Measurements from ENCODE around the gene MCF2L2. TPM values are rescaled to one million over a fixed set of nuclear protein-coding genes. Genes with fewer than 3 reads are reported as not detected.

The MCF2L2 gene
- total and polyA plus RNA-seq, 10 donors = 0.46 to 37.7 (median 17.6) TPM

- H3K4me3 ChIP-seq = no peak overlapping the region
- peaks cover 0 to 7% (median 0%) of the 10 kb centered on the region in 6 donors for H3K36me3 ChIP-seq
- TF ChIP-seq, protein P1, sequence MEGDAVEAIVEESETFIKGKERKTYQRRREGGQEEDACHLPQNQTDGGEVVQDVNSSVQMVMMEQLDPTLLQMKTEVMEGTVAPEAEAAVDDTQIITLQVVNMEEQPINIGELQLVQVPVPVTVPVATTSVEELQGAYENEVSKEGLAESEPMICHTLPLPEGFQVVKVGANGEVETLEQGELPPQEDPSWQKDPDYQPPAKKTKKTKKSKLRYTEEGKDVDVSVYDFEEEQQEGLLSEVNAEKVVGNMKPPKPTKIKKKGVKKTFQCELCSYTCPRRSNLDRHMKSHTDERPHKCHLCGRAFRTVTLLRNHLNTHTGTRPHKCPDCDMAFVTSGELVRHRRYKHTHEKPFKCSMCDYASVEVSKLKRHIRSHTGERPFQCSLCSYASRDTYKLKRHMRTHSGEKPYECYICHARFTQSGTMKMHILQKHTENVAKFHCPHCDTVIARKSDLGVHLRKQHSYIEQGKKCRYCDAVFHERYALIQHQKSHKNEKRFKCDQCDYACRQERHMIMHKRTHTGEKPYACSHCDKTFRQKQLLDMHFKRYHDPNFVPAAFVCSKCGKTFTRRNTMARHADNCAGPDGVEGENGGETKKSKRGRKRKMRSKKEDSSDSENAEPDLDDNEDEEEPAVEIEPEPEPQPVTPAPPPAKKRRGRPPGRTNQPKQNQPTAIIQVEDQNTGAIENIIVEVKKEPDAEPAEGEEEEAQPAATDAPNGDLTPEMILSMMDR (IDR thresholded peaks at IDR 0.05 in 8 of 11, conservative IDR thresholded peaks at IDR 0.05 in 3 of 11) = no peak
- TF ChIP-seq POLR2A (IDR thresholded peaks at IDR 0.05) (no peak), POLR2AphosphoS5 (IDR thresholded peaks at IDR 0.05) (no peak)
- H3K27me3 ChIP-seq (replicated peaks in 1 of 7) = no peaks in the 10 kb centered on the region
- no peaks in the 10 kb centered on the region for H3K9me3 ChIP-seq
- peaks cover 0 to 7% (median 0%) of the 10 kb centered on the region in 6 donors for H3K4me1 ChIP-seq
- DNase-seq = no peak
- no peak overlapping the region for H3K27ac ChIP-seq
- WGBS, 5 donors = 58 to 89% (median 83%) methylated on average over 3 of the region's 3 CpGs
- intact Hi-C loops (cut with DNase I; ENCODE audit: low total_unique reads) = no loop called here
Observed at GRCh38 chr3:183391460-183391859, 37.0 kb downstream of the MCF2L2 start.

DNA sequence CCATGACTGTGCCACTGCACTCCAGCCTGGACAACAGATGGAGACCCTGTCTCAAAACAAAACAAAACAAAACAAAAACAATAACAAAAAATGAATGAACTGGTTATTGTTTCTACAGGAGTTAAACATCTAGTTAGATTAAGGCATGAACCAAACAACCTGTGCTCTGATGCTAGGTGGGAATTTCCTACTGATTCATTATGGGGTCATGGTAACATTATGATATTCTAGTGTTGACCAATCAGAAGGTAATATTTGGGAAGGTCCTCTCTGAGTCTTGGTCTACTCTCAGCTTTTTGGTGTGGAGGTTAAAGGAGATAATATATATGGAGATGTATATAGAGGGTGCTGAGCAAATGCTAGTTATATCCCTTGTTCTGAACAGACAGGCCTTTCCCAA lies 37.6 kb downstream of the MCF2L2 start:
- no peak for DNase-seq
- Histone ChIP-seq H3K9me3 (no peaks in the 10 kb centered on the region), H3K27me3 (replicated peaks in 1 of 7) (no peaks in the 10 kb centered on the region), H3K36me3 (peaks cover 0 to 7% (median 0%) of the 10 kb centered on the region in 6 donors), H3K4me1 (peaks cover 0 to 7% (median 0%) of the 10 kb centered on the region in 6 donors), H3K27ac (no peak overlapping the region), H3K4me3 (no peak overlapping the region)
- TF ChIP-seq POLR2AphosphoS5 (IDR thresholded peaks at IDR 0.05) (no peak), POLR2A (IDR thresholded peaks at IDR 0.05) (no peak)
- TF ChIP-seq, protein P1 (IDR thresholded peaks at IDR 0.05 in 8 of 11, conservative IDR thresholded peaks at IDR 0.05 in 3 of 11) = no peak
- intact Hi-C loops (cut with DNase I; ENCODE audit: low total_unique reads) = no loop called here

GRCh38 chr3:183388213-183388895 lies 40.1 kb downstream of the MCF2L2 start:
- DNase-seq = no peak
- Histone ChIP-seq H3K4me1 (peaks cover 0 to 7% (median 0%) of the 10 kb centered on the region in 6 donors), H3K9me3 (no peaks in the 10 kb centered on the region), H3K36me3 (peaks cover 0 to 7% (median 0%) of the 10 kb centered on the region in 6 donors), H3K27me3 (replicated peaks in 1 of 7) (no peaks in the 10 kb centered on the region), H3K4me3 (no peak overlapping the region), H3K27ac (no peak overlapping the region)
- intact Hi-C loops (cut with DNase I; ENCODE audit: low total_unique reads) = loop anchor here (10.0 kb wide), 1 partner anchor 674 kb away; no protein-coding TSS in a partner anchor
- no peak for TF ChIP-seq POLR2A (IDR thresholded peaks at IDR 0.05)
- TF ChIP-seq POLR2AphosphoS5 (IDR thresholded peaks at IDR 0.05) = no peak
- TF ChIP-seq, protein P1 (IDR thresholded peaks at IDR 0.05 in 8 of 11, conservative IDR thresholded peaks at IDR 0.05 in 3 of 11) = no peak
- WGBS, 5 donors = 87 to 98% (median 95%) methylated on average over 6 to 7 of the region's 7 CpGs

GRCh38 chr3:183387797-183388196 lies 40.6 kb downstream of the MCF2L2 start:
- intact Hi-C loops (cut with DNase I; ENCODE audit: low total_unique reads) = loop anchor here (10.0 kb wide), 1 partner anchor 673 kb away; no protein-coding TSS in a partner anchor
- WGBS, 5 donors = 70 to 98% (median 73%) methylated on average over 4 of the region's 4 CpGs
- TF ChIP-seq, protein P1 (IDR thresholded peaks at IDR 0.05 in 8 of 11, conservative IDR thresholded peaks at IDR 0.05 in 3 of 11) = no peak

More at GRCh38 chr3:183387797-183388196, 40.6 kb downstream of the MCF2L2 start:
- Histone ChIP-seq H3K4me3 (no peak overlapping the region), H3K27me3 (replicated peaks in 1 of 7) (no peaks in the 10 kb centered on the region), H3K27ac (no peak overlapping the region), H3K9me3 (no peaks in the 10 kb centered on the region), H3K4me1 (peaks cover 0 to 6% (median 0%) of the 10 kb centered on the region in 6 donors), H3K36me3 (peaks cover 0 to 7% (median 0%) of the 10 kb centered on the region in 6 donors)
- DNase-seq = no peak

All from spleen (tissue), 11 donors.